IMR-90 (cell line): ENCODE results near the gene RAD17. TPM values are rescaled to one million over a fixed set of nuclear protein-coding genes. Genes with fewer than 3 reads are reported as not detected.

Source experiments
- ATAC-seq: fragments of 200-7000 bp; cut with Tn5 transposase; 2 replicates; pipeline ENCODE4 v1.9.1; 2020; ENCODE audit warnings: low read depth, mild to moderate bottlenecking, moderate library complexity
- BruUV-seq: library from RNA; stranded (reverse); fragments of 400-500 nt; replicated peaks from 2 replicates; lab custom pipeline; 2021; lab: Mats Ljungman, UMichigan
- CTCF ChIA-PET: fragments of 300-600 bp; formaldehyde crosslinking; extraction: SDS; loops from one replicate; lab custom pipeline; 2021; ENCODE audit warnings: antibody characterized with exemption; lab: Yijun Ruan, JAX
- POLR2A ChIA-PET: fragments of 300-600 bp; sonication (Branson Sonifier 250); formaldehyde crosslinking; loops from one replicate; lab custom pipeline; 2022; ENCODE audit warnings: antibody characterized with exemption; ENCODE audit not compliant: unreplicated experiment; lab: Charles Lee
- DNase-seq: peaks from one replicate; pipeline ENCODE4 v3.0.0; 2013
- H2AFZ ChIP-seq: replicated peaks from 2 replicates; pipeline ENCODE3; 2013; ENCODE audit warnings: low read length, mild to moderate bottlenecking; ENCODE audit not compliant: poor library complexity
- H2AK5ac ChIP-seq: 2 replicates; pipeline ENCODE4 v1.6.1; 2013; ENCODE audit warnings: low read depth, low read length, inconsistent platforms
- H2AK9ac ChIP-seq: replicated peaks from 2 replicates; pipeline ENCODE3; 2013; ENCODE audit warnings: mild to moderate bottlenecking, low read depth, low read length, moderate library complexity; ENCODE audit not compliant: poor library complexity
- H2BK120ac ChIP-seq: 2 replicates; pipeline ENCODE4 v1.6.1; 2013; ENCODE audit warnings: low read depth, low read length, inconsistent platforms
- H2BK15ac ChIP-seq: 3 replicates; pipeline ENCODE4 v1.6.1; 2013; ENCODE audit warnings: low read depth, low read length, inconsistent platforms
- H2BK20ac ChIP-seq: 2 replicates; pipeline ENCODE4 v1.6.1; 2013; ENCODE audit warnings: low read depth, mild to moderate bottlenecking, inconsistent platforms, low read length, moderate library complexity
- H2BK5ac ChIP-seq: 2 replicates; pipeline ENCODE4 v1.6.1; 2013; ENCODE audit warnings: mild to moderate bottlenecking, low read depth, low read length, inconsistent platforms; ENCODE audit not compliant: poor library complexity, severe bottlenecking
- H3K14ac ChIP-seq: replicated peaks from 2 replicates; pipeline ENCODE4 v1.6.1; 2013; ENCODE audit warnings: low read depth, low read length, inconsistent platforms
- H3K18ac ChIP-seq: 2 replicates; pipeline ENCODE4 v1.6.1; 2013; ENCODE audit warnings: low read depth, low read length, control low read depth
- H3K23ac ChIP-seq: 2 replicates; pipeline ENCODE4 v1.6.1; 2013; ENCODE audit warnings: low read depth, low read length, inconsistent platforms
- H3K27ac ChIP-seq: 2 replicates; pipeline ENCODE4 v1.5.1; 2013; ENCODE audit warnings: mild to moderate bottlenecking, control low read depth, low read length; ENCODE audit not compliant: insufficient read depth
- H3K27me3 ChIP-seq: 2 replicates; pipeline ENCODE4 v1.6.1; 2013; ENCODE audit warnings: low read length; ENCODE audit not compliant: control insufficient read depth, insufficient read depth
- H3K36me3 ChIP-seq: 2 replicates; pipeline ENCODE4 v1.6.1; 2013; ENCODE audit warnings: low read length, mixed read lengths; ENCODE audit not compliant: control insufficient read depth, insufficient read depth
- H3K4ac ChIP-seq: 2 replicates; pipeline ENCODE4 v1.6.1; 2013; ENCODE audit warnings: low read depth, low read length, inconsistent platforms
- H3K4me1 ChIP-seq: 2 replicates; pipeline ENCODE4 v1.6.1; 2013; ENCODE audit warnings: low read length, mixed read lengths; ENCODE audit not compliant: control insufficient read depth, insufficient read depth
- H3K4me2 ChIP-seq: 2 replicates; pipeline ENCODE4 v1.6.1; 2013; ENCODE audit warnings: low read depth, mild to moderate bottlenecking, control low read depth, low read length, moderate library complexity
- H3K4me3 ChIP-seq: 2 replicates; pipeline ENCODE4 v1.5.1; 2013; ENCODE audit warnings: low read depth, mild to moderate bottlenecking, control low read depth, low read length, moderate library complexity; ENCODE audit not compliant: insufficient read depth
- H3K56ac ChIP-seq: 2 replicates; pipeline ENCODE4 v1.6.1; 2013; ENCODE audit warnings: low read length, inconsistent platforms; ENCODE audit not compliant: insufficient read depth; ENCODE audit errors: extremely low read depth
- H3K79me1 ChIP-seq, 2 experiments: 2 replicates each; pipeline ENCODE4 v1.6.1; 2013; ENCODE audit warnings: low read length in 2 of 2, inconsistent platforms in 1 of 2, low read depth in 1 of 2
- H3K9ac ChIP-seq: 2 replicates; pipeline ENCODE4 v1.6.1; 2013; ENCODE audit warnings: low read depth, low read length, control low read depth
- H3K9me1 ChIP-seq: 2 replicates; pipeline ENCODE4 v1.6.1; 2013; ENCODE audit warnings: low read length, inconsistent platforms; ENCODE audit not compliant: insufficient read depth
- H3K9me3 ChIP-seq: 2 replicates; pipeline ENCODE4 v1.6.1; 2013; ENCODE audit warnings: low read length; ENCODE audit not compliant: control insufficient read depth, insufficient read depth
- H4K20me1 ChIP-seq: 2 replicates; pipeline ENCODE4 v1.6.1; 2013; ENCODE audit warnings: low read length, inconsistent platforms; ENCODE audit not compliant: insufficient read depth
- H4K5ac ChIP-seq: 2 replicates; pipeline ENCODE4 v1.6.1; 2013; ENCODE audit warnings: mild to moderate bottlenecking, low read depth, low read length, control low read depth
- H4K8ac ChIP-seq, 2 experiments: 2 replicates each; pipeline ENCODE4 v1.6.1; 2013; ENCODE audit warnings: low read depth in 2 of 2, low read length in 2 of 2, control low read depth in 1 of 2, inconsistent platforms in 1 of 2
- H4K91ac ChIP-seq: 2 replicates; pipeline ENCODE4 v1.6.1; 2013; ENCODE audit warnings: low read depth, low read length, inconsistent platforms; ENCODE audit not compliant: insufficient read depth
- BHLHE40 ChIP-seq: fragments of 150-350 bp; IDR thresholded peaks from 2 replicates; pipeline ENCODE4 v1.6.1; 2016; ENCODE audit warnings: mild to moderate bottlenecking, low read depth, low read length
- CEBPB ChIP-seq: IDR thresholded peaks from 2 replicates; pipeline ENCODE4 v1.6.1; 2012; ENCODE audit warnings: low read depth, low read length, improper control_type of control experiment
- CHD1 ChIP-seq: IDR thresholded peaks from 2 replicates; pipeline ENCODE4 v1.6.1; 2012; ENCODE audit warnings: low read depth, low read length, improper control_type of control experiment
- FOS ChIP-seq: fragments of 150-350 bp; IDR thresholded peaks from 2 replicates; pipeline ENCODE4 v1.6.1; 2016; ENCODE audit warnings: low read depth, low read length
- MAFK ChIP-seq: IDR thresholded peaks from 2 replicates; pipeline ENCODE4 v1.6.1; 2012; ENCODE audit warnings: low read depth, low read length, improper control_type of control experiment
- NFE2L2 ChIP-seq: fragments of 150-350 bp; IDR thresholded peaks from 2 replicates; pipeline ENCODE4 v1.6.1; 2016; ENCODE audit warnings: low read depth, mild to moderate bottlenecking, low read length
- POLR2A ChIP-seq: IDR thresholded peaks from 2 replicates; pipeline ENCODE4 v1.6.1; 2012; ENCODE audit warnings: mild to moderate bottlenecking, low read depth, low read length
- RAD21 ChIP-seq: IDR thresholded peaks from 2 replicates; pipeline ENCODE4 v1.6.1; 2012; ENCODE audit warnings: low read length, improper control_type of control experiment
- RCOR1 ChIP-seq: IDR thresholded peaks from 2 replicates; pipeline ENCODE4 v1.6.1; 2012; ENCODE audit warnings: mild to moderate bottlenecking, low read length, improper control_type of control experiment; ENCODE audit not compliant: insufficient replicate concordance
- SMC3 ChIP-seq: fragments of 150-350 bp; IDR thresholded peaks from 2 replicates; pipeline ENCODE4 v1.6.1; 2016; ENCODE audit warnings: low read depth, mild to moderate bottlenecking, antibody characterized with exemption, low read length, moderate library complexity
- WGBS, 2 experiments: methylation state at CpG; one replicate each; pipeline versions ENCODE4 v1.1.5 to v1.1.7; 2013; ENCODE audit warnings: missing lambda C conversion rate in 2 of 2; ENCODE audit not compliant: insufficient read length in 1 of 2; ENCODE audit errors: extremely low coverage in 2 of 2; 5-methylcytosine and 5-hydroxymethylcytosine counted together
- dilution Hi-C: fragments of 300-500 bp; cut with HindIII; formaldehyde crosslinking; loops from one replicate; pipeline ENCODE4 v1.14.3; 2018; ENCODE audit warnings: low sequenced_read_pairs; ENCODE audit not compliant: unreplicated experiment
- in situ Hi-C: fragments of 300-500 bp; cut with MboI; formaldehyde crosslinking; loops from 3 replicates; pipeline ENCODE4 v1.14.3; 2019; ENCODE audit warnings: low sequenced_read_pairs, inconsistent platforms, mixed read lengths
- intact Hi-C: fragments of 100-400 bp; cut with micrococcal nuclease; formaldehyde crosslinking; loops from 2 replicates; pipeline ENCODE4 v1.10.0; 2022
- polyA plus RNA-seq, 3 experiments: library from polyadenylated mRNA; depleted of rRNA; stranded (reverse); fragments of >200 nt; gene quantifications; 2 replicates each; pipeline ENCODE4 v1.2.3, GENCODE V29; 2012; ENCODE audit warnings: low replicate concordance in 1 of 3
- total RNA-seq: library from RNA; depleted of rRNA; stranded (reverse); fragments of >200 nt; gene quantifications from 2 replicates; pipeline ENCODE4 v1.2.3, GENCODE V29; 2012; rRNA removed
- TF ChIP-seq, protein P1 (sequence below): fragments of 150-350 bp; IDR thresholded peaks from 2 replicates; pipeline ENCODE4 v1.6.1; 2017; ENCODE audit warnings: mild to moderate bottlenecking, antibody characterized with exemption, low read length, low read depth

RAD17 gene
- total and polyA plus RNA-seq, 2 of the 4 experiments (the other 2 are of a cell fraction), result 10.9 to 11.4 TPM

DNA sequence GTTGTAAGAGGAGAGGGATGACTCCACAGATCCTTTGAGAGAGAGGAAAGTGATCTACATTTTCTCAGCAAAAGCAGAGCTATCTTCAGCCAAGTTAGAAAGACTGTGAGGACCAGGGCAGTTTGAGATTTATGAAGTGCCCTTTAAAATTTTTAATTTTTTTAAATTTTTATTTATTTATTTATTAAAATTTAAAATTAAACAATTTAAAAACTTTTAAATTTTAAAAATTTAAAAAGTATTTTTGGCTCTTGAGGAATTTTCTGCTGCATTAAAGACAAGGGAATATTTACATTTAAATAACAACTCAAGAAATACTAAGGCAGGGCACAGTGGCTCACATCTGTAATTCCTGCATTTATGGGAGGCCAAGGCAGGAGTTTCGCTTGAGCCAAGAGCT, 92.6 kb downstream of the RAD17 start:
- no CpG with 5 or more reads among the region's 1 CpG for WGBS, 2 experiments
- BruUV-seq, result no TSS peak

More for the DNA sequence above, 92.6 kb downstream of the RAD17 start:
- Histone ChIP-seq H3K9me3 (no peaks in the 10 kb centered on the region), H3K9ac (no peak overlapping the region), H3K18ac (no peak overlapping the region), H3K4me1 (no peaks in the 10 kb centered on the region), H4K20me1 (no peaks in the 10 kb centered on the region), H3K4me3 (no peak overlapping the region), H3K14ac (no peak overlapping the region), H4K8ac (no peak overlapping the region), H3K23ac (no peak overlapping the region), H4K91ac (no peak overlapping the region), H3K79me1 (no peaks in the 10 kb centered on the region), H3K9me1 (no peaks in the 10 kb centered on the region), H2AK9ac (no peak overlapping the region), H3K36me3 (no peaks in the 10 kb centered on the region), H2BK5ac (no peak overlapping the region), H3K27ac (no peak overlapping the region), H3K27me3 (no peaks in the 10 kb centered on the region; the same call in 1 of the 2 replicates), H2BK20ac (no peak overlapping the region), H2AFZ (no peak overlapping the region), H2BK15ac (no peak overlapping the region), H3K4me2 (no peak overlapping the region), H4K5ac (no peak overlapping the region), H2BK120ac (no peak overlapping the region), H2AK5ac (no peak overlapping the region), H3K4ac (no peak overlapping the region), H3K56ac (no peak overlapping the region)
- dilution Hi-C loops (no loop called here), in situ Hi-C loops (no loop called here), intact Hi-C loops (no loop called here)
- ChIA-PET CTCF (no interaction called here), POLR2A (no interaction called here)
- TF ChIP-seq RCOR1, result no peak
- TF ChIP-seq, protein P1, sequence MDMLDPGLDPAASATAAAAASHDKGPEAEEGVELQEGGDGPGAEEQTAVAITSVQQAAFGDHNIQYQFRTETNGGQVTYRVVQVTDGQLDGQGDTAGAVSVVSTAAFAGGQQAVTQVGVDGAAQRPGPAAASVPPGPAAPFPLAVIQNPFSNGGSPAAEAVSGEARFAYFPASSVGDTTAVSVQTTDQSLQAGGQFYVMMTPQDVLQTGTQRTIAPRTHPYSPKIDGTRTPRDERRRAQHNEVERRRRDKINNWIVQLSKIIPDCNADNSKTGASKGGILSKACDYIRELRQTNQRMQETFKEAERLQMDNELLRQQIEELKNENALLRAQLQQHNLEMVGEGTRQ, result no peak
- no peak for TF ChIP-seq MAFK
- no peak for TF ChIP-seq CEBPB
- TF ChIP-seq SMC3, result no peak
- TF ChIP-seq CHD1, result no peak
- TF ChIP-seq BHLHE40, result no peak
- TF ChIP-seq RAD21, result no peak
- no peak for TF ChIP-seq NFE2L2
- TF ChIP-seq POLR2A, result no peak
- TF ChIP-seq FOS, result no peak
- DNase-seq (no peak), ATAC-seq (no peak)

Other genes with a start within 250 kb of the RAD17 start
- gene CCNB1, start 202.7 kb upstream of the RAD17 start, total RNA-seq, result 160 and 203 TPM in 2 replicates
- 77.0 and 83.3 TPM in 2 replicates for gene CCNB1, start 202.7 kb upstream of the RAD17 start, polyA plus RNA-seq (2012; rRNA removed)
- 3.8 and 10.8 TPM in 2 replicates for gene CENPH, start 180.2 kb upstream of the RAD17 start, total RNA-seq
- 6.6 and 7.8 TPM in 2 replicates for gene CENPH, start 180.2 kb upstream of the RAD17 start, polyA plus RNA-seq (2012; rRNA removed)
- gene CDK7, start 134.9 kb upstream of the RAD17 start, total RNA-seq, result 65.6 and 114 TPM in 2 replicates
- 46.3 and 59.8 TPM in 2 replicates for gene CDK7, start 134.9 kb upstream of the RAD17 start, polyA plus RNA-seq (2012; rRNA removed)
- gene CCDC125, start 37.0 kb upstream of the RAD17 start, total RNA-seq, result 0.90 and 1.9 TPM in 2 replicates
- 0.96 and 1.2 TPM in 2 replicates for gene CCDC125, start 37.0 kb upstream of the RAD17 start, polyA plus RNA-seq (2012; rRNA removed)
- 14.7 and 38.6 TPM in 2 replicates for gene AK6, start 298 bp upstream of the RAD17 start, total RNA-seq
- gene AK6, start 298 bp upstream of the RAD17 start, polyA plus RNA-seq (2012; rRNA removed), result 23.1 and 34.4 TPM in 2 replicates
- 104 and 127 TPM in 2 replicates for gene TAF9, start 298 bp upstream of the RAD17 start, total RNA-seq
- 98.4 and 107 TPM in 2 replicates for gene TAF9, start 298 bp upstream of the RAD17 start, polyA plus RNA-seq (2012; rRNA removed)
- gene MARVELD2, start 45.3 kb downstream of the RAD17 start, total RNA-seq, result 0.54 and 0.83 TPM in 2 replicates
- 0.29 and 0.51 TPM in 2 replicates for gene MARVELD2, start 45.3 kb downstream of the RAD17 start, polyA plus RNA-seq (2012; rRNA removed)
- 0.72 and 0.83 TPM in 2 replicates for gene OCLN, start 123.0 kb downstream of the RAD17 start, total RNA-seq
- gene OCLN, start 123.0 kb downstream of the RAD17 start, polyA plus RNA-seq (2012; rRNA removed), result 0.82 and 0.99 TPM in 2 replicates
- 32.8 and 35.8 TPM in 2 replicates for gene GTF2H2C, start 190.4 kb downstream of the RAD17 start, total RNA-seq
- gene GTF2H2C, start 190.4 kb downstream of the RAD17 start, polyA plus RNA-seq (2012; rRNA removed), result 14.7 and 16.9 TPM in 2 replicates